ENCODE measurements around the gene C10orf95. TPM values are rescaled to one million over a fixed set of nuclear protein-coding genes. Genes with fewer than 3 reads are reported as not detected.

The C10orf95 gene
- total and polyA plus RNA-seq, 2 of the 13 experiments (the other 11 are each of a cell fraction or from before 2014, with no cell fraction given), result 0.05 to 0.07 TPM

DNA sequence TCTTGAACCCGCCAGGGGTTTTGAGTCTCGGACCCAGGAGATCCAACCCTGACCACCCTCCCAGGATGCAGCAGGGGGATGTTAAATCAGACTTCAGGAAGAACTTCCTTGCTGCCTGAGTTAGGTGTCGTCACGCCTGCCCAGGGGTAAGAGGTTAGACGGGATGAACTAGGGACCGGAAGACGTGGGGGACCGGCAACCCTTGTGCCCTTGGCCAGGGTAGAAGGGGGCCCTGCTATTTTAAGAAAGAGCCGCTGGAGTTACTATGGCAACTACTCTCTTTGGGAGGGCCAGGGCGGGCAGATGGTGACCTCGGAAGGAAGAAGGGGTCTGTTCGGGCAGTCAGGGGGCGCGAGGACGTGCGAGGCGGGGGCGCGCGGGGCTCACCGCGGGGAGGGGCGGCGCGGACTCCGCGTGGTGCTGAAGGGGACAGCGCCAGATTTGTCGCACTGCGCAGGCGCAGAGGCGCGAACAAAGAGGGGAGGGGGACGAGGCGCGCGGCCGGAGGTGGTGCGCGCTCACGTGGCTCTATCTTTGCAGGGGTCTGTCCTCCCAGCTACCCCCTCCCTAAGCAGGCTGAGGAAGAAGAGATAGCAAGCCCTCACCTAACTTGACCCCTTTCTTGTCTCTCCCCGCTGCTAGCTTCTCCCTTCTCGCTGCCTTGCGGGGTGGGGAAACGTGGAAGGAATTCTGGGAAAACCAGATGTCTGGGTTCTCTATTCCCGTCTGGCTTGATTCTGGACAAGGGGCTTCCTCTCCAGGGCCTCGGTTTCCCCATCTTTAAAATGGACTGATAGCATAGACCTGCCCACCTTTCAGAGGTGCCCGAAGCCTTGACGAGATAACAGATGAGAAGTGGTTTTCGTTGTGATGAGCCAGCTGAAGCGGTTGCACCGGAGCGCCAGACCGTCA is 31.8 kb downstream of the C10orf95 start (continued):
- TF ChIP-seq, protein P1, sequence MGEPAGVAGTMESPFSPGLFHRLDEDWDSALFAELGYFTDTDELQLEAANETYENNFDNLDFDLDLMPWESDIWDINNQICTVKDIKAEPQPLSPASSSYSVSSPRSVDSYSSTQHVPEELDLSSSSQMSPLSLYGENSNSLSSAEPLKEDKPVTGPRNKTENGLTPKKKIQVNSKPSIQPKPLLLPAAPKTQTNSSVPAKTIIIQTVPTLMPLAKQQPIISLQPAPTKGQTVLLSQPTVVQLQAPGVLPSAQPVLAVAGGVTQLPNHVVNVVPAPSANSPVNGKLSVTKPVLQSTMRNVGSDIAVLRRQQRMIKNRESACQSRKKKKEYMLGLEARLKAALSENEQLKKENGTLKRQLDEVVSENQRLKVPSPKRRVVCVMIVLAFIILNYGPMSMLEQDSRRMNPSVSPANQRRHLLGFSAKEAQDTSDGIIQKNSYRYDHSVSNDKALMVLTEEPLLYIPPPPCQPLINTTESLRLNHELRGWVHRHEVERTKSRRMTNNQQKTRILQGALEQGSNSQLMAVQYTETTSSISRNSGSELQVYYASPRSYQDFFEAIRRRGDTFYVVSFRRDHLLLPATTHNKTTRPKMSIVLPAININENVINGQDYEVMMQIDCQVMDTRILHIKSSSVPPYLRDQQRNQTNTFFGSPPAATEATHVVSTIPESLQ (CRISPR knock-in tag; conservative IDR thresholded peaks at IDR 0.05), result no peak
- TF ChIP-seq SOX6 (IDR thresholded peaks at IDR 0.05), result no peak
- TF ChIP-seq SOX6 (CRISPR knock-in tag; IDR thresholded peaks at IDR 0.05), result 0 out of 2 replicates have a peak, but pooled peaks have one; percentile 9
- TF ChIP-seq FOXA3 (CRISPR knock-in tag; IDR thresholded peaks at IDR 0.05), result peak; percentile 23; the same call in 1 of the 2 replicates
- no peak for TF ChIP-seq ZNF672 (CRISPR knock-in tag; IDR thresholded peaks at IDR 0.05)
- TF ChIP-seq, protein P2, sequence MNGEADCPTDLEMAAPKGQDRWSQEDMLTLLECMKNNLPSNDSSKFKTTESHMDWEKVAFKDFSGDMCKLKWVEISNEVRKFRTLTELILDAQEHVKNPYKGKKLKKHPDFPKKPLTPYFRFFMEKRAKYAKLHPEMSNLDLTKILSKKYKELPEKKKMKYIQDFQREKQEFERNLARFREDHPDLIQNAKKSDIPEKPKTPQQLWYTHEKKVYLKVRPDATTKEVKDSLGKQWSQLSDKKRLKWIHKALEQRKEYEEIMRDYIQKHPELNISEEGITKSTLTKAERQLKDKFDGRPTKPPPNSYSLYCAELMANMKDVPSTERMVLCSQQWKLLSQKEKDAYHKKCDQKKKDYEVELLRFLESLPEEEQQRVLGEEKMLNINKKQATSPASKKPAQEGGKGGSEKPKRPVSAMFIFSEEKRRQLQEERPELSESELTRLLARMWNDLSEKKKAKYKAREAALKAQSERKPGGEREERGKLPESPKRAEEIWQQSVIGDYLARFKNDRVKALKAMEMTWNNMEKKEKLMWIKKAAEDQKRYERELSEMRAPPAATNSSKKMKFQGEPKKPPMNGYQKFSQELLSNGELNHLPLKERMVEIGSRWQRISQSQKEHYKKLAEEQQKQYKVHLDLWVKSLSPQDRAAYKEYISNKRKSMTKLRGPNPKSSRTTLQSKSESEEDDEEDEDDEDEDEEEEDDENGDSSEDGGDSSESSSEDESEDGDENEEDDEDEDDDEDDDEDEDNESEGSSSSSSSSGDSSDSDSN (CRISPR knock-in tag; IDR thresholded peaks at IDR 0.05), result peak; percentile 23; the same call in 1 of the 2 replicates
- TF ChIP-seq ZNF530 (CRISPR knock-in tag; IDR thresholded peaks at IDR 0.05; ENCODE audit: low read depth), result no peak
- TF ChIP-seq TAF1 (CRISPR knock-in tag; IDR thresholded peaks at IDR 0.05), result 0 out of 2 replicates have a peak, but pooled peaks have one; percentile 4
- TF ChIP-seq ZNF407 (CRISPR knock-in tag; IDR thresholded peaks at IDR 0.05; ENCODE audit: not compliant biosample characterization), result no peak
- no peak for TF ChIP-seq TCF7L2 (IDR thresholded peaks at IDR 0.05; ENCODE audit: low read depth, low read length)
- TF ChIP-seq YEATS4 (CRISPR knock-in tag; IDR thresholded peaks at IDR 0.05; ENCODE audit: borderline replicate concordance), result peak; percentile 69
- 0 out of 2 replicates have a peak, but pooled peaks have one; percentile 55 for TF ChIP-seq ZFAT (CRISPR knock-in tag; conservative IDR thresholded peaks at IDR 0.05)
- no peak for TF ChIP-seq MIER3 (CRISPR knock-in tag; IDR thresholded peaks at IDR 0.05; ENCODE audit: borderline replicate concordance)
- no peak for TF ChIP-seq ZNF83 (CRISPR knock-in tag; IDR thresholded peaks at IDR 0.05; ENCODE audit: borderline replicate concordance)
- TF ChIP-seq ZNF12 (CRISPR knock-in tag; IDR thresholded peaks at IDR 0.05), result 0 out of 2 replicates have a peak, but pooled peaks have one; percentile 25
